ENCODE results near the gene LRRC59.
"Not testable (repeated sequence)": the region's sequence is repeated elsewhere in the genome, so short reads cannot be mapped to it uniquely, and the experiment has no call there.

The LRRC59 gene

DNA sequence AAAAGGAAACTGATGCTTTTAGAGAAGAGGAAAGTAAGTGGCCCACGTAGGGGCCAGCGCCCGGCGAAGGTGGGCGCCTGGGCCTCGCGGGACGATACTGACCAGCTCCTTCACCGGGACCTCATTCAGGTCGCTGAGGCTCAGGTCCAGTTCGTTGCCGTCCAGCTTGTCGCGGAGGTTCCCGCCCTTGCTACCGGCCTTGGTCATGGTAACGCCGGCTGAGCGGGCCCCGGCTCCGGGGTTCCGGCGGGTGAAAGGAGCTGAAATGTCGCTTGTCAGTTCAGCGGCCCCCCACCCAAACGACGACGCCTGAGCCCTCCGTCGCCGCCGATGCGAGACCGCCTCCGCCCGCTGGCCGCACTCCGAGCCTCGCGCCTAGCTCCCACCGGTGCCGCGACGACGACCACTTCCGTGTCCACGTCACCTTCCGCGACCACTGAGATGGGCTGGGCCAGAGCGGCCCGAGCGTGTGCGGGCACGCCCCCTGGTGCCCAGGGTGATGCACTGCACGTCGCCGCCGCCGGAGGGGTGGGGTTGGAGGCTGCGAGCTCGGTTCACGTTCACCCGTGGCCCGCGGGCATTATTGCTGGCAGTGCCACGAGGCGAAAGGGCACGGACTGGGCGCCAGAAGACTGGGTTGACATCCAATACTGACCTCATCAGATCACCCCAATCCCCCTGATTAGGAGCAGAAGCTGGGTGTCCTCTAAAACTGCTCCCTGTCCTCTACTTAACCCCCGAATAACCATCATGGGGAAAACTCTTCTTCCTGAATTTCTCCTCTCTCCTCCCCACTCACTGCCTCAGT lies at the start of gene LRRC59:
TSS of gene LRRC59 (minus strand) at position 413 of the 808 bp plus-strand sequence. CDS start at position 207, 206 bp downstream.
- in situ Hi-C loops (cut with HindIII; ENCODE audit: low sequenced_read_pairs) = loop anchor here (5.0 kb wide), 1 partner anchor 50 kb away; the partner anchor contains the start of gene XYLT2

DNA sequence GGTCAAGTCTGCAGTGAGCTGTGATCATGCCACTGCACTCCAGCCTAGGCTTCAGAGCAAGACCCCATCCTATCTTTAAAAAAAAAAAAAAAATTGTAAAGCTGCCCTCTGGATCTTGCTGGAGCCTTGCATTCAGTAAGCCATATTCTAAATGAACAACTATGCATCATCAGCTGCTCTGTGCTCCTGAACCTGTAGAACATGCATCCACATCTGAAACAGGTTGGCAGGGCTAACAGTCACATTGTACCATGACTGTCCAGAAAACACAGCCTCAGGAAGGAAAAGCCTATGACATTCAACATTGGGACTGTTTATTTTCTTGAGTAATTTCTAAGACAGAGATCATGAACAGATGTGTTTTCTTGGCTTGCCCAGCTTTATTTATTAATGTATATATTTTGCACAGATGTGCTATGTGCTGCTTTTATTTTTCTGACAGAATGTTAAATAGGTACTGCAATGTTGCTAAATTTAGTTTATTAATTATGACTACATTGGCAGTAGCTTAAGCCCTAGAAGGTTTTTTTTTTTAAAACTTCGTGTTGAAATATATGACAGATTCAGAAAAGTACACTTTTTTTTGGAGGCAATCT lies 48.5 kb upstream of the LRRC59 start:
- in situ Hi-C loops (cut with HindIII; ENCODE audit: low sequenced_read_pairs) = no loop called here

DNA sequence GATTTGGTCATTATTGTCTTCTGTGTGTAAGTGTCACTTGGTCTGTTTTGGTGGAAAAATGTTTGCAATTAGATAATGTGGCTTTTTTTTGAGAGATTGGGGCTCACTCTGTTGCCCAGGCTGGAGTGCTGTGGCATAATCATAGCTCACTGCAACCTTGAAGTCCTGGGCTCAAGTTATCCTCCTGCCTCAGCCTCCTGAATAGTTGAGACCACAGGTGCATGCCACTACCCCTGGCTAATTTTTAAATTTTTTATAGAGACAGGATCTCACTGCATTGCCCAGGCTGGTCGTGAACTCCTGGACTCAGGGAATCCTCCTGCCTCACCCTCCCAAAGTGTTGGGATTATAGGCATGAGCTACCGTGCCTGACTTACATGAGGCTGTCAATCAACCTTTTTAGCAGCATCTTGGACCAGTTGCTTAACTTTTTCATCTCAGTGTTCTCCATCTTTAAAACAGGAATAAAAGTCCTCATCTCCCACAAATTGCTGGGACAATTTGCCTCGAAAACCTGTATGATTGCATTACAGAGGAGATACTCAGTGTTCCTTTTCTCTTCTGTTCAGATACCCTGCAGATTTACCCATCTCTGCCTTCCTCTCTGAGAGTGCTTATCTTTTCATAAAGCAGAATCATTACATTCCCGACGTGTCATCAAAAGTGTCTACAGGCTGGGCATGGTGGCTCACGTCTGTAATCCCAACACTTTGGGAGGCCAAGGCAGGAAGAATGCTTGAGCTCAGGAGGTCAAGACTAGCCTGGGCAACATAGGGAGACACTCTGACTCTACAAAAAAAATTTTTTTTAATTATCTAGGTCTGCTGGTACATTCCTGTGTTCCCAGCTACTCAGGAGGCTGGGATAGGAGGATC lies 47.8 kb upstream of the LRRC59 start:
- in situ Hi-C loops (cut with HindIII; ENCODE audit: low sequenced_read_pairs) = no loop called here

DNA sequence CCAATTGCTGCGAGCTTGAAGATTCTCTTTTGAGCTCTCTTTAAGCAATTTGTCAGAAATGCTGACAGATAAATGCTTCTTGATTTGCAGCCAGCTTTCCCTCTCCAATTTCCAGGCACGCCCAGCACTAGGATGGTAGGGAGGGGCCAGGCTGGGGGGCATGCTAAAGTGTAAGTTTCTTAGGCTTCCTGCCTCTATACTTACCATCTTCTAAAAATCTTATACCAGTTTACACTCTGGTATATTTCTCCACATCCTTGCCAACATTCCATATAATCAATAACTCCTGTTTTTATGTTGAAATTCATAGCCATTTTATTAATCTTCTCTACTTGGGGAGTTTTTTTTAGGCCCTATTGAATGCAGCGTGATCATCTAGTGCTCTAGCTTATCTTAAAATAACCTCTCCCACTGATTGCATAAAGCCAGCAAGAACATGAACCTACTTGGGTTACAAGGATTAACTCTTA lies 46.2 kb upstream of the LRRC59 start:
- in situ Hi-C loops (cut with HindIII; ENCODE audit: low sequenced_read_pairs) = no loop called here

DNA sequence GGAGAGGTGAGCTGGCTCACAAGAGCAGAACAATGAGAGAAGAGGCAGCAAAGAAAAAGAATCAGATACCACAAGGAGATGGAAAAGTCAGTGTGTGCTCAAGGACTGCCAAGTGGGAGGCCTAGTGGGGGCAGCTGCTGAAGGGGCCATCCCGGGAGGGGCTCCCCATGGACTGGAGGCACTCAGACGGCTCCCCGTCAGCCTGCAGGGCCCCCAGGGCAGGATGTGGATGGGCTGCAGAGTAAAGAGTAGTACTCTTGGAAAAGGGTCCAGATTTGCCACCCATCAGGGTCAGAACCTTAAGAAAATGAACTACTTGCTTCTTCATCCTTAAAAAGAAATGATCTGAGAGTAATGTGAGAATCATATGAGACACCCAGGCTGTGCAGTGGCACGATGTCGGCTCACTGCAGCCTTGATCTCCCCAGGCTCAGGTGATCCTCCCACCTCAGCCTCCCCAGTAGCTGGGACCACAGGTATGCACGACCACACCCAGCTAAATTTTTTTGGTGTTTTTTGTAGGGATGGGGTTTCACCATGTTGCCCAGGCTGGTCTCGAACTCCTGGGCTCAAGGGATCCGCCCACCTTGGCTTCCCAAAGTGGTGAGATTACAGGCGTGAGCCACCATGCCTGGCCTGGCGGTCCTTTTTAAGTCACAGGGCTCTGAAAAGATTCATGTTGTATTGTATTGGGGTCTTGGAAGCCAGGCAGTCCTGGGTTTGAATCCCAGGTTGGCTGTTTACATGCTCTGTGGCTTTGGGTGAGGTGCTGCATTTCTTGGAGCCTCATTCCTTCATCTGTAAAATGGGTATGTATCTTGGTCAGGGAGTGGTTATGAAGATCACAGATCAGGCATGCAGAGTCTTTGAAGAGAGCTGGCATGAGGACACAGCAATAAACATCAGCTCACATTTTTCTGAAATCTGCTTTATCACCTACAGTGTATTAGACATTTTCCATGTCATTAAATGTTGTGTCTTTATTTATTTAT lies 43.8 kb upstream of the LRRC59 start:
- in situ Hi-C loops (cut with HindIII; ENCODE audit: low sequenced_read_pairs) = no loop called here

DNA sequence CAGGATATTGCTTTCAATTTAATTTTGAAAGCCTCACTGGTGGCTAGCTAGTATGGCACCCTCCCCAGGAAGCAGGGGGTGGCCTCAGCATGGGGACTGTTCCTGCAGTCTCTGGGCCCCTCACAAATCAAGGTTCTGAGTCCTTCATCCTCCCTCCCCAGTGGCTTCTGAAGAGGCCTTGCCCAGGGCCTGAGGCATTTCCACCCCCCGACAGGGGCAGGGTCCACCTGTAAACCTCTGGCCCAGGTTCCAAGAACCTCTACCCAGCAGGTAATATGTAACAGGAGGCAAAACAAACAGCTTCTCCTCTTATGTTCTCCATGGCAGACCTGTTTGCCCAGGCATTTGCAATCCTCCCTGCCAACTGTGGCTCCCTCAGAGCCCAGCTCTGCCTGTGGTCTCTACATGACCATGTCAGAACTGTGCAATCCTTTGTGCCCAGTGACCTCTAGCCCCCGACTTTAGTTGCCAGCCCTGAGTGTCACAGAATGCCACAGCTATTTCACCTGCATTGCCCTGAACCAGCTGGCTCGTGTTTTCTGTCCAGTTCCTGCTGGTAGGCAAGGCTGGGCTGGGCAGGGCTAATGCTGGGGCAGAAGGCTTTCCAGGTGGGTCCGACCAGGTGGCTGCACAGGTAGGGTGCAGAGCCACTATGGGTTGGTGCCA lies 43.0 kb upstream of the LRRC59 start:
- in situ Hi-C loops (cut with HindIII; ENCODE audit: low sequenced_read_pairs) = no loop called here

DNA sequence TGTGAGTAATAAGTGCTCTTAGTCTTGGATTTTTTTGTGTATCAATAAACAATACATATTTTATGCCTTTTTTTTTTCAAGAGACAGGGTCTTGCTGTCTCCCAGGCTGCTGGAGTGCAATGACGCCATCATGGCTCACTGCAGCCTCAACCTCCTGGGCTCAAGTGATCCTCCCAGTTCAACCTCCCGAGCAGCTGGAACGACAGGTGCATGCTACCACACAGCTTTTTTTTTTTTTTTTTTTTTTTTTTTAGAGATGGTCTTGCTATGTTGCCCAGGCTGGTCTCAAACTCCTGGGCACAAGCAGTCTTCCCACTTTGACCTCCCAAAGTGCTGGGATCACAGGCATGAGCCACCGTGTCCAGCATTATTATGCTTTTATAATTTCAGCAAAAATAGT lies 41.7 kb upstream of the LRRC59 start:
- in situ Hi-C loops (cut with HindIII; ENCODE audit: low sequenced_read_pairs) = no loop called here

DNA sequence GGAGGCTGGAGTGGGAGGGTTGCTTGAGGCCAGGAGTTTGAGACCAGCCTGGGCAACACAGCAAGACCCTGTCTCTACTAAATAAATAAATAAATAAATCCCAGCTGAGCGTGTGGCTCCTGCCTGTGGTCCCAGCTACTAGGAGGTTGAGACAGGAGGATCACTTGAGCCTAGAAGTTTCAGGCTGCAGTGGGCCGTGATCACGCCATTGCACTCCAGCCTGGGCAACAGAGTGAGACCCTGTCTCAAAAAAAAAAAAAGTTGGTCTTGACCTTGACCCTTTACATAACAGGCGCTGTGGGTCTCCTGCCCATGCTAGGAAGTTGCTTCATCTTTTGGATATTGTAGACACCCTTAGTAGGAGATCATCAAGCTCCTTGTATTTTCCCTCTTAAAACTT lies 40.1 kb upstream of the LRRC59 start:
- in situ Hi-C loops (cut with HindIII; ENCODE audit: low sequenced_read_pairs) = no loop called here

DNA sequence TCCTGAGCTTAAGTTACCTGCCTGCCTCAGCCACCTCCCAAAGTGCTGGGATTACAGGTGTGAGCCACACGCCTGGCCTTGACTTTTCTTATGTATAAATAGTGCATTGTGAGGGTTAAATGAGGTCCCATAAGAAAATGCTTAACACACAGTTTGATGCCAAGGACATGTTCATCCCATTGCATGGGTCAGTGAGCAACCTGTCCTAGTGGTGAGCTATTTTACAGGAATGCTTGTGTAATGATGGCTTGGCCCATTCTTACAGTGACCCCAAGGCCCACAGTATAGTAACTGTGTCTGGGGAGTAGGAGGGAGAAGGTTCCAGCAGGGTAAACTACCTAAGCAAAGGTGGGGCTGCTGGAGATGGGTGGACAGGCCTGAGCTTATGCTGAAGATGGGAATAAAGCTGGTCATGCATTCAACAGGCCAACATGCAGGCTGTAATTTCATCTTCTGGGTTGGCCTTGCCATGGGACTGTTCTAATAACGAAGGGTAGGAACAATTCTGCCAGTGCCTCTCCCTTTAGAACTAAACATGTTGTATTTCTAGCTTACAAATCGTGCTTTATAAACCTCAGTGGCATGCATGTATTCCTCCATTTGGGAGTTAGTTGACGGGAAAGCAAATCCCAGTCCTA lies 34.9 kb upstream of the LRRC59 start:
- in situ Hi-C loops (cut with HindIII; ENCODE audit: low sequenced_read_pairs) = no loop called here

DNA sequence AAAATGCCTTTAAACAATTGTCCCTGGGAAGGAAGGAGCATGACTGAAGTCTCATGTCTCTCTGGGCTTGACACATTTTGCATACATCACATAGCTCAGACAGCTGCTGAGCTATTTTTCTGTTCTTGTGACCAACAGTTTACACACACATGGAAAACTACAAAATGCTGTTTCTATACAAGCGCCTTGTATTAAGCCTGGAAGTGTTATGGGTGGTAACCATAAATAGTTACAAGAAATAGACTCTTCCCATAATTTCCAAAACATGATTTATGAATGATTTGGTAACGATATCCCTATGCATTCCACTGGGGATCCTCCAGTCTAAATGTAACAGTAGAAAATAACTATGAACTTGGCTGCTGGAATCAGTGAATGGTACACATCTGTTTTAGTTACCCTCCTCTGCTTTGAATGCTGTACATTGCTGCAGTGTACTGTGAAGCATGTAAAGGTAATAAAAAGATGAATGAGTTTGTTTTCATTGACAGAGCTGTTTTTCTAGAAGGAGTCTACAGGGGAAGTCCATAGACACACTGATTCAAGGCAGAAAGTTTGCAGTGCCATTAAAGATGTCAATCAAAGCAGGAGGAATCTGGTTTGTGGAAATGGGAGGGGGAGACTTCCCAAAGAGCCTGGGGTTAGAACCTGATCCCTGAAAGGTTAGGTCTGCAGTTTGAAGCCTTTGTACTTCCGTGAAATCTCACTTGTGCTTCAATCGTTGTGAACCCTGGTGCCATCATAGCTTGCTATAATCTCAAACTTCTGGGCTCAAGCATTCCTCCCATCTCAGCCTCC lies 33.7 kb upstream of the LRRC59 start:
- in situ Hi-C loops (cut with HindIII; ENCODE audit: low sequenced_read_pairs) = no loop called here

DNA sequence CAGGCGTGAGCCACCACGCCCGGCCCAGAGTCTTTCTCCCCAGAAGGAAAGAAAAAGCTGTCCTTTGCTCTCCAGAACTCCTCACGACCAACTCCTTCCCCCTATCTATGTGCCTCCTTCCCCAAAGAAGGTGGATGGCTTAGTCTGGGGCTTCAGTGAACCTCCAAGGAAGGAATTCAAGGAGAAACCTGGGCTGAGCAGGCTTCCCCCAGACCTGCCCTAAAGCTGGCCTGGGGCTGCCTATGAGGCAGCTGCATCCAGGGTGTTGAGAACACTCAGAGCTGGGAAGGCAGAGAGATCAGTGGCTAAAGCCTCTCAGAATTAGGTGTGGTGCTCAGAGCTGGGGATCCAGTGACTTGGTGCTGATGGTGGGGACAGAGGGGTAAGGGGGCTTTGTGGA lies 32.5 kb upstream of the LRRC59 start:
- in situ Hi-C loops (cut with HindIII; ENCODE audit: low sequenced_read_pairs) = no loop called here

DNA sequence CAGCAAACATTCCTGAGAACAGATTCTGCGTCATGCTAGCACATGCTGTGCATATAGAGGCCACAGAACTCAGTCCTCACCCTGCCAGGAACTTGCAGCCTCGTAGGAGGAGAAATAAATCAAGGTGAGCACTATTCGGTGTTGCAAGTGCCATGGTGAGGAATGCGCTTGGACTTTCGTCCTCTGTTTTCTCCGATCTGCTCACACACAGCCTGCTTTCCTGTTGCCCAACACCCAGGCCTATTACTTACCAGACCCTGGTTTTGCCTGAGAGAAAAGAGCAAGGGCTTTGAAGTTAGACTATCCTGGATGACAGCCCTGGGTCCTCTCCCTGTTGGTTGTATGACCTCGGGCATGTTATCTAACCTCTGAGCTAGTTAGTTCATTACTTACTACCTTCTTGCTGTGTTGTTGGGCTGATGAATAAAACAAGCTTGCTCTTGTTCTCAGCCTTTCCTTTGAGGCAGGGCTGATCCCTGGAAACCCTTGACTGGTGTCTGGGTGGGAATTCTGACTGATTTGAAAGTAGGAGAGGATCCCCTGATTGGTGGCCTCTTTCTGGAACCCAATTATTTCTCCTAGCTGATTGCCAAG lies 31.6 kb upstream of the LRRC59 start:
- in situ Hi-C loops (cut with HindIII; ENCODE audit: low sequenced_read_pairs) = no loop called here

DNA sequence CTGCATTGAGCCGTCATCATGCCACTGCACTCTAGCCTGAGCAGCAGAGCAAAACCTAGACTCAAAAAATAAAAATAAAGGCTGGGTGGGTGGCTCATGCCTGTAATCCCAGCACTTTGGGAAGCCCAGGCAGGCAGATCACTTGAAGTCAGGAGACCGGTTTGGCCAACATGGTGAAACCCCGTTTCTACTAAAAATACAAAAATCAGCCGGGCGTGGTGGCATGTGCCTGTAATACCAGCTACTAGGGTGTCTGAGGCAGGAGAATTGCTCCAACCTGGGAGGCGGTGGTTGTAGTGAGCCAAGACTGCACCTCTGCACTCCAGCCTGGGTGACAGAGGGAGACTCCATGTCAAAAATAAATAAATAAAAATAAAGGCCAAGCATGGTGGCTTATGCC lies 30.8 kb upstream of the LRRC59 start:
- in situ Hi-C loops (cut with HindIII; ENCODE audit: low sequenced_read_pairs) = not testable (repeated sequence)

DNA sequence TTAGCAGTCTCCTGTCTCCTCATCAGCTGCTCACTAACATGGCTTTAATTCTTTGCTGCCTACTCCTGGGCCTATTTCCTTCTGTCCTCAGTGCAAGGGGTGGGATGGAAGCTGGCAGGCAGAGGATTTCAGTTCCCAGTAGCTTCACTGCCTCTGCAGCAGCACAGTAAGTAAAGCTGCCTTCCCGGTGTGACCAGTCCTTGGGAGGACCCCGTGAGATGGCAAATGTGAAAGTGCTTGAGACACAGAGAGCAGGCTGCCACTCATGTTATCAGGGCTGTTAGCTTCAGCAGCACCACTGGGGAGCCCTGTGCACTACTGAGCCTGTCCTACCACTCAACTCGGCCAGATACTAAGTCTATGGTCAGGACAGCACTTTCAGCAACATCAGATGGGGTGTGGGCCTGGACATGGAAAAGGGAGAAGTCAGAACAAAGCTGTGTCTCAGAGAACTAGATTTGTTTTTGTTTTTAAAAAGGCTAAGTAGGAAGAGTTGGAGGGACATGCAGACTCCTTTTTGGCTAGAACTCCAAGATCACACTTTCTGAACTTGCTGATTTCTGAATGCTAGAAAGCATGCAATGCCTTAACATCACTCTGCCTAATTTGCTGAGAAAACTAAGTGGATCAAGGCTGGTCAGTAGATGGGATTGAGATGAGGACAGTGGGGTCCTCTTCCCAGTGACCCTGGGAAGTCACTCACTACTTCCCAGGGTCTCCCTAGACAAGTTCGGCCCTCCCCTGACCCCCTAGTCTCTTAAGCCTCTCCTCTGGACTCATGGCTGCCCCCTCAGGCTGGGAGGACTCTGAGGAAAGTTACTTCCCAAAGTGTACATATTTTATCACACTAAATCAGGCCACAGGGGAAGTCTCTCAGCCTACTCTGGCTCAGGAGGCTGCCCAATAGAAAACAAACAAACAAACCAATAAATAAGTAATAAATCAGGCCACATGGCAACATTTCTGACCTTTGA lies 29.8 kb upstream of the LRRC59 start:
- in situ Hi-C loops (cut with HindIII; ENCODE audit: low sequenced_read_pairs) = no loop called here

DNA sequence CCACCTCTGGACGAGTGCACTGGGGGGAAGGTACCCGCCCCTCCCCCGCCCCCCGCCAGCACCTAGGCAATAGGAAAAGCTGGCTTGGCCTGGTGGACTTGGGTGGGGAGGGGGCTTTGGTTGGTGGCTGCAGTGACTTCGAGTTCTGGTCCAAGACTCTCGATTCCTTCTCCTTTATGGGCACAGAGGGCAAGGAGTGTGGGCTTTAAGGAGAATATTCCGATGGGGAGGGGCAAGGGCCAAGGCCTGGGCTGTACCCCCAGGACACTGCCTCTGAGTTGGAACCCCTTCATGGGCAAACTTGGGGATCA lies 29.1 kb upstream of the LRRC59 start:
- in situ Hi-C loops (cut with HindIII; ENCODE audit: low sequenced_read_pairs) = no loop called here

DNA sequence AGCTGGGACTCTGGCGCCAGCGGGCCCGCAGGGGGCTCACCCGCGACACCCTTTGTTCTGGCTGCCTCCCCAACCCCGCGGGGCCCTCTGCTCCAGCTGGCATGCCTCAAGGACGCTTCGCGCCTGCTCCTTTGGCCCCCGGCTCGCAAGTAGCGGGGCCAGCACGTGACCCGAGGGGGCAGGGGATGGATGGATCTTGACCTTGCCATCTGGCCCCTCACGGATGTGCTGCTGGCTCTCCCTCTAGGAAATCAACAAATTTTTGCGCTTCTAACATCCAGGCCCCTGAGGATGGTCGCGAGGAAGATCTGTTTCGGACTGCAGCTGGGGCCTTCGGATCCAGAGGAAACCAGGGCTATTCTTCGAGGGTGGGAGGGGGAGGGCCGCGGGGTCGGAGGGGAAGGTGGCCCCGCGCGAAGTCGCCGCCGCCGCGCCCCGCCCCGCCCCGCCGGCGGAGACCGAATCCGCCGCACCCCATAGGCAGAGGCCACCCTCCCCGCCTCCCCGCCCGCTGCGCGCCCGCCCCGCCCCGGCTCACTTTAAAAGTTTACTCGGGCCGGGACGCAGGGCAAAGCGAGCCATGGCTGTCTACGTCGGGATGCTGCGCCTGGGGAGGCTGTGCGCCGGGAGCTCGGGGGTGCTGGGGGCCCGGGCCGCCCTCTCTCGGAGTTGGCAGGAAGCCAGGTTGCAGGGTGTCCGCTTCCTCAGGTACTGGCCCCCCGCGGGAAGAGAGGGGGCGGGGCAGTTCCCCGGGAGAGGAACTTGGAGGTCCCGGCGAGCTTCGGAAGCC lies 28.6 kb upstream of the LRRC59 start, which contains the start of gene ACSF2:
TSS of gene ACSF2 (plus strand) at position 537 of the 790 bp plus-strand sequence. CDS start at position 581, 44 bp downstream.
- in situ Hi-C loops (cut with HindIII; ENCODE audit: low sequenced_read_pairs) = no loop called here

Measured in DLD1 (cell line).